Measurements from ENCODE around the gene RPTOR.

DNA sequence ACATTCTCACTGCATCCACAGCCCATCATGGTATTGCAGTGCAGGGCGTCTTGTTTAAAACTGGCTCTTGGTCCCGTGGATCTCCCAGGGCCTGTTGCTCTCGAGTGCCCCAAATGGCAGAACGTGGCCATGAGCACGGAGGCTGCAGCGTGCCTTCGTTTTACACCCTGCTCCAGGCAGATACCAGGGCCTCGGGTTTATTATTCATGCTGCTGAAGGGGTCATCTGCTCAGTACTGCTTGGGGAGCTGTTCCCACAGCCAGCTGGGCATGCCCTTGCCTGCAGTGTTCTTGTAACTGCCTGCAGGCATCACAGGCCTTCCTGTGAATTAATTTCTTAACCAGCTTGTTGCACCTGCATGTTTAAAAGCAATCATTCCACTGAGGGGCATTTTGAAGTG is 317.3 kb downstream of the RPTOR start:
- TF ChIP-seq, protein P1, sequence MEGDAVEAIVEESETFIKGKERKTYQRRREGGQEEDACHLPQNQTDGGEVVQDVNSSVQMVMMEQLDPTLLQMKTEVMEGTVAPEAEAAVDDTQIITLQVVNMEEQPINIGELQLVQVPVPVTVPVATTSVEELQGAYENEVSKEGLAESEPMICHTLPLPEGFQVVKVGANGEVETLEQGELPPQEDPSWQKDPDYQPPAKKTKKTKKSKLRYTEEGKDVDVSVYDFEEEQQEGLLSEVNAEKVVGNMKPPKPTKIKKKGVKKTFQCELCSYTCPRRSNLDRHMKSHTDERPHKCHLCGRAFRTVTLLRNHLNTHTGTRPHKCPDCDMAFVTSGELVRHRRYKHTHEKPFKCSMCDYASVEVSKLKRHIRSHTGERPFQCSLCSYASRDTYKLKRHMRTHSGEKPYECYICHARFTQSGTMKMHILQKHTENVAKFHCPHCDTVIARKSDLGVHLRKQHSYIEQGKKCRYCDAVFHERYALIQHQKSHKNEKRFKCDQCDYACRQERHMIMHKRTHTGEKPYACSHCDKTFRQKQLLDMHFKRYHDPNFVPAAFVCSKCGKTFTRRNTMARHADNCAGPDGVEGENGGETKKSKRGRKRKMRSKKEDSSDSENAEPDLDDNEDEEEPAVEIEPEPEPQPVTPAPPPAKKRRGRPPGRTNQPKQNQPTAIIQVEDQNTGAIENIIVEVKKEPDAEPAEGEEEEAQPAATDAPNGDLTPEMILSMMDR (IDR thresholded peaks at IDR 0.05; ENCODE audit: low read depth, low read length), result 0 out of 2 replicates have a peak, but pooled peaks have one; percentile 8
- TF ChIP-seq EZH2phosphoT487 (IDR thresholded peaks at IDR 0.05; ENCODE audit: low read depth), result no peak
